GM19467 (cell line): Measurements from ENCODE around the gene MAP1LC3B.
"Not testable (repeated sequence)": the region's sequence is repeated elsewhere in the genome, so short reads cannot be mapped to it uniquely, and the experiment has no call there.

Experiments
- ATAC-seq: cut with Tn5 transposase; IDR thresholded peaks from one replicate; pipeline ENCODE4 v1.9.1; 2021; ENCODE audit warnings: mild to moderate bottlenecking, moderate library complexity; ENCODE audit not compliant: unreplicated experiment

MAP1LC3B gene

DNA sequence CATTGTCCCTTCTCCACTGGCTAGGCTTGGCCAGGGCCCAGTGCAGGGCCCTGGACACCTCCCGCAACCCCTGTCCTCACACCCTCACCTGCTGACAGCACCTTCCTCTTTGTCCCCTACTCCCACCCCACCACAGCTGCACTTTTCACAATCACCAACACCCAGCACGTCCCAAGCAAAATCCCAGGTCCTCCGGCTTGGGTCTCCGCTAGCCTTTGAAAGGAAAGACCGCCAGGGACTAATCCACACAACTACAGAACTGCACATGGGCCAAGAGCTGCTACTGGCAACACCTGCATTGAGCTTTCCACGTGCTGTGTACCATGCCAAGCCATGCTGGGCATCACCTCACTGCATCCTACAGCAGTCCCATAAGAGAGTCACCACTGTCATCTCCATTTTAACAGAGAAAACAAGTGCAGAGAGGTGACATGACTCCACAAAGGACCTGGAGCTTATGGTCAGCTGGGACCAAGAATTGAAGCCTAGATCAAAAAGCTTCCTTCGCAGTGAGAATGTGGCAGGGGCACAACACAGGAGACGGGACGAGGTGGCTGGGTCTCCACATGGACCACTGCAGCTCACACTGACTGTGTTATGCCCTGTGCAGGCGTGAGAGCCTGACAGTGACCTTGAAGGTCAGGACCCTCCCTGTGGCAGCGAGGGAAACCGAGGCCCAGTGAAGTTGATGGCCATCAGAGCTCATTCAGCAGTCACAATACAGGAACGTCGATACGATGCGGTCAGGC lies 31.1 kb upstream of the MAP1LC3B start:
- no peak for ATAC-seq

DNA sequence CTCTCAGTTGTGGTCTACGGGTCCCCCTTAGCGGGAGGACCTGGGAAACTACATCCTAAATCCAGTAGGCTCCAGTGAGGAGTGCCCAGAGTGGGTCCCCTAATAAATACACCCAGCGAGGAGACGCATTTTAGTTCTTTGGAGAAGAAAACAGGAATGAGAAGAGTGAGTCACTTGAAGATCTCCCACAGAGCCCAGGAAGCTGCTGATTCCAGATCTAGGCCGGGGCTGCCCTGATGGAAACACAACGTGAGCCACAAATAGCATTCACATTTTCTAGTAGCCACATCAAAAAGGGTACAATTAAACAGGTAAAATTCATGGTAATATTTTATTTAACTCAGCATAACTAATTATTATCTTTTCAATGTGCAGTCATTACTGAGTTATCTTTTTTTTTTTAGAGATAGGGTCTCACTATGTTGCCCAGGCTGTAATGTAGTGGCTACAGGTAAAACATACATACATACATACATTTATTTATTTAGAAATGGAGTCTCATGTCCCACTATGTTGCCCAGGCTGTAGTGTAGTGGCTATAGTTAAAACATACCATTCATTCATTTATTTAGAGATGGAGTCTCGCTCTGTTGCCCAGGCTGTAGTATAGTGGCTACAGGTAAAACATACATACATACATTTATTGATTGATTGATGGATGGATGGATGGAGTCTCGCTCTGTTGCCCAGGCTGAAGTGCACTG lies 30.1 kb upstream of the MAP1LC3B start:
- ATAC-seq, result no peak

DNA sequence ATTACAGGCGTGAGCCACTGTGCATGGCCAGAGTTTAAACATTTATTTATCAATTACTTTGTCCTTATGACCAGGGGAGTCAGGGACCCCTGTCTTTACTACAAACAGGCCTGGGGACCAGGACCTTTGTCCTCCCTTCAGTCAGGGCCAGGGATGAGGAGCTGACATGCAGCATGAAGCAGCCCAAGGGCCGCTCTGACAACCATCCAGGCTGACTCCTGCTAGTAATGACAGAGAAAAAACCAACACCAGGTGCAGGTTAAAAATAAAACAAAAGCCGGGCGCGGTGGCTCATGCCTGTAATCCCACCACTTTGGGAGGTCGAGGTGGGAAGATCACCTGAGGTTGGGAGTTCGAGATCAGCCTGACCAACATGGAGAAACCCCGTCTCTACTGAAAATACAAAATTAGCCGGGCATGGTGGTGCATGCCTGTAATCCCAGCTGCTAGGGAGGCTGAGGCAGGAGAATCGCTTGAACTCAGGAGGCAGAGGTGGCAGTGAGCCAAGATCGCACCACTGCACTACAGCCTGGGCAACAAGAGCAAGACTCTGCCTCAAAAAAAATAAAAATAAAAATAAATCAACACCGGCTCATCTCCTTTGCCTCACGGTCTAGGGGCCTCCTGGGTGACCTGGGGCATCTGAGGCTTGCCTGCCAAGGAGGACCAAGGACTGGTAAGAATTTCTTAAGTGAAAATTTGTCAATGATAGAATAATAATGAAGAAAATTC lies 29.1 kb upstream of the MAP1LC3B start:
- ATAC-seq, result not testable (repeated sequence)

GRCh38 chr16:87363771-87364455 lies 28.2 kb upstream of the MAP1LC3B start:
- ATAC-seq, result no peak

DNA sequence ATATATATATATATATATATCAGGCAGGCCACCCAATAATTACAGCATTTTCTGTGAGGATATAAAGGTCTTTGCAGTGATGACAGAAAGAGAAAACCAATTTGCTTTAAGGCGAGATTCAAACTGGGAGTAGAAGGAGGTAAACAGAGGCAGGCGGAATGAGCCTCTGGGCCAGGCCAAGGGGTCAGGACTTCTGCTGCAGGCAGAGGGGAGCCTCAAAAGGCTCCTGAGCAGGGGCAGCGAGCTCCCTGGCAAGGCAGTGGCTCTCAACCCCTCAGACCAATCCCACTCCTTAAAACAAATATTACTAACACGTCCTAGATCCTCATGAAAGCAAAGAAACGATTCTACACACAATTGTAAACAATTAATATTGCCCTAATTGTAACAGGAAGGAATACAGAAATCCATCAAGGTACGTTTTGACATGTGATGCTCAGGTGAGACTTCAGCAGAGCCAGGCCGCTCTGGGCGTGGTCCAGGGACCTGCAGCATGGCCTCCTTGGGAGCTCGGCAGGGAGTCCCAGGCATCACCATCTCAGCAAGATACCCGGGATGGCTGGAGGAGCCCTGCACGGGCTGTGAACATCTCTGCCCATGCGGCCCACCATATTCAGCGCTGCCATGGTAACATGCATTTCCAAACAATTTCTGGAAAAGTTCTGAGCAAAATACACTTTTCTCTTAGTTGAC lies 27.0 kb upstream of the MAP1LC3B start:
- ATAC-seq, result no peak

DNA sequence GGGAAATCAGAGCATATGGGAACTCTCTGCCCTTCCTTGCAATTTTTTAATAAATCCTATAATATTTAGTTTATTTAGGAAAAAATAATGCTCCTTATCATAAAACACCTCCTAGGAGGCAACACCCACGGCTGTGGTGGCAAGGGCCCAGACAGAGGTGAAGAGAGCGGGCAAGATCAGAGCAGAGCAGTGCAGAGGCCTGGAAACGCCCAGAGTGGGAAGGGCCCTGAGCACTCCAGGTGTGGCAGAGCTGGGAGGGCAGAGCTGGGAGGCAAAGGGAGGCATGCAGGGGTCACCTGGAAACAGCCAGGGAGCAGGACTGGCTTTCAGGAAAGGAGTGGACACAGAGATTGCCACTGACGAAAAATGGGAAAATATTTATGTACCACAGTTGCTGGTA lies 25.8 kb upstream of the MAP1LC3B start:
- no peak for ATAC-seq

DNA sequence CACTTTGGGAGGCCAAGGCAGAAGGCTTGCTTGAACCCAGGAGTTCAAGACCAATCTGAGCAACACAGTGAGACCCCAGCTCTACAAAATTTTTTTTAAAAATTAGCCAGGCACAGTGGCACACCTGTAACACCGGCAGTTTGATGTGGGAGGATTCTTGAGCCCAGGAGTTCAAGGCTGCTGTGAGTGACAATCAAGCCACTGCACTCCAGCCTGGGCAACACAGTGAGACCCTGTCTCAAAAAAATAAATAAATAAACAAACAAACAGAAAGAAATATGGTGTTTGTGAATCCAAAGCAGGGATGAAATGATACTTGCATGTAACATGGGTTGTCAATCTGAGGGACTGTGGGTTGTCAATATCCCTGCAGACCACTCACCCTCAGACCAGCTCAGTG lies 25.2 kb upstream of the MAP1LC3B start:
- ATAC-seq, result no peak

DNA sequence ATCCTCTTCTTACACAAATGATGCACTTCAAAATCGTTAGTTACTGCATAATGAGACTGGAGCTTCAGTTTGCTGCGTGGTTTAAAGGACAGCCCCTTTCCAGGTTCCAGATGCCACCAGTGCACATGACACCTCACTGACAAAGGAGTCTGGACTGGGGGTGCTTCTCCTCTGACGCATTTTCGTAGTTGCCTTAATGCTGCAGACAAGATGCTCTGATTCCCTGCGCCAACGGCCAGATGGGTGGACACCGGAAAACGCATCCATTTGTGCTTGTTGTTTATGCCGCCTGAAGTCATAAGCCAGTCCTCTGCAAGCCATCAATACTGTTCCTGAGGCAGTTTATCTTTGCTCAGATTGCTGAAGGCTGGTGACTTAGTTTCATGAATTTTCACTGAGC lies 24.6 kb upstream of the MAP1LC3B start:
- no peak for ATAC-seq

GRCh38 chr16:87368029-87368770 lies 23.9 kb upstream of the MAP1LC3B start:
- ATAC-seq, result no peak

DNA sequence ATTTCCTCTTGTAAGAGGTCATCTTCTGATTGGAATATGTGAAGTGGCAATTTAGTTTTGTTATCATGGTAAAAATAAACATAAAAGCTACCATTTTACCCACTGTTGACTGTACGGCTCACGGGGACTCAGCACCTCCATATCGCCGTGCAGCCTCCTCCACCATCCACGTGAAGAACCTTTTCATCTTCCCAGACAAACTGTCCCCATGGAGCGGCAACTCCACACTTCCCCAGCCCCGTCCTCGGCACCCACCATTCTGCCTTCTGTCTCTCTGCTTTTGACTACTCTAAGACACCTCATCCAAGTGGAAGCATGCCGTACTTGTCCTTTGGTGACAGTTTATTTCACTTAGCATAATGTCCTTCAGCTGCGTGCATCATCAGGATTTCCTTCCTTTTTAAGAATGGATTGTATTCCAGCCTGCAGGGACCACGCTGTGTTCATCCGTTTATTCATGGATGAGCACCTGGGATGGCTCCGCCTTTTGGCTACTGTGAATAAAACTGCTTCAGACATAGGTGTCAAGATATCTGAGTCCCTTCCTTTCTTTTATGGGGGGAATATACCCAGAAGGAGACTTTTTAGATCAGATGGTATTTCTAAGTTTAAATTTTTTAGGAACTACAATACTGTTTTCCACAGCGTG lies 22.9 kb upstream of the MAP1LC3B start:
- ATAC-seq, result no peak

DNA sequence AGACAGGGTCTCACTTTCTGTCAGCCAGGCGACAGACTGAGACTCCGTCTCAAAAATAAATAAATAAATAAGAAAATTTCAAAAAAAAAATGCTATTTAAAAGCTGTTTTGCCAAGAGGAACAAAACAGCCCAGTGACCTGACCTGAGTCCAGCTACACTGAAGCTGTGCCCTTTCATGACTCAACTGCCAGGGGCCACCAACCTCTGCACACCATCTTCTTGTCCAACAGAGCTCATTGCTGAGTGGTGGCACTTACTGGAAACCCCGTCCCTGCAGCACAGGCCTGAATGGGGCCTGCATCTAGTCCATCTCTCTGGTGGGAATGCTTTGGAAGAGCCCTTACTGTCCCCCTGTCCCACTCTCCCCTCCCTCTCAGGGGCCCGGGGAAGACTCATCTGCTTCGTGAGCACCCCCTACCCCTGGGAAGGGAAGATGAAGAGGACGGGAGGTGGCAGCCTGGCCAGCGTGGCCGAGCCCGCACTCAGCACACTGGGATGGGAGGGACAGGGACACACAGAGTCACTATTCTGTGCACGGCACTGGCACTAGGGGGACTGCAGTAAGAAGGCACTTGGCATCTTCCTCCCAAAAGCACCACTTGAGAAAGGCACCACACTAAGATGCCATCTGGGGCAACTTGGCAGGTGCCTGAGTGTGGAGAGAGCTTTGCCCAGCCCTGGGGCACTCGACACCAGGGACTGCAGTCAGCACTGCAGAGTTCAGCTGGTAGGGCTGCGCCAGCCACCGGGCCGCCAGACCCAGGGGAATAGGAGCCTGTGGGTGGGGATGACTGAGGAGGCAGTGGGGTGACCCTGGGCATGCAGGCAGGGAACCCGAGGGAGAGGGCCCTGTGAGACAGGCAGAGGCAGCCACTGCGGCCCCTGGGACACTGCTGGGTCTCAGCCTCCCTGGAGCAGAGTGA lies 22.1 kb upstream of the MAP1LC3B start:
- ATAC-seq, result no peak

DNA sequence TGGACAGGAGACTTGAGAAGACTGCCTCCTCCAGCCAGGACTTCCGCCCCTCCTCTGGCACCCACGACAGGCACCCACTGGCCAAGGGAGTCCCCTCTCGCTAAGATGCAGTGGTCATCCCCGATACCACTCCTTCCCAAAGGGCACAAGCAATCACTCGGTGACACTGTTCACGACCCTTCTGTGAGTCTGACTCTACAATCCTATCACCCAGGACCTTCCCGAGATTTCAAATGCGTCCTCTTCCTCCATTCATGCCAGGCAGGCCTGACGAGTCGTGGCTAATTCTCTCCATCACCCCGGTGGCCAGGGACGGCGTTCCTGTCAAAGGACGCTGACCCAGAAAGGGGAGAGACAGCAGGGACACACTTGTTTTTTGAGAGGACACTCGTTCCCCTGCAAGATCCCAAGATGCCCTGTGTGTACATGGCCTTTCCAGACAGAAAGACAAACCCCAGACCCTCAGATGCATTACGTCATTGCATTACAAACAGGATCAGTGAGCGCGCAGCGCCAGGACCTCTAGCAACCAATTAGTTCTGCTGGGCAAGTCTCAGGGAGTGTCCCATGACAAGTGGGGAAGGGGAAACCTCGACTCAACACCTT lies 20.8 kb upstream of the MAP1LC3B start:
- ATAC-seq, result no peak

DNA sequence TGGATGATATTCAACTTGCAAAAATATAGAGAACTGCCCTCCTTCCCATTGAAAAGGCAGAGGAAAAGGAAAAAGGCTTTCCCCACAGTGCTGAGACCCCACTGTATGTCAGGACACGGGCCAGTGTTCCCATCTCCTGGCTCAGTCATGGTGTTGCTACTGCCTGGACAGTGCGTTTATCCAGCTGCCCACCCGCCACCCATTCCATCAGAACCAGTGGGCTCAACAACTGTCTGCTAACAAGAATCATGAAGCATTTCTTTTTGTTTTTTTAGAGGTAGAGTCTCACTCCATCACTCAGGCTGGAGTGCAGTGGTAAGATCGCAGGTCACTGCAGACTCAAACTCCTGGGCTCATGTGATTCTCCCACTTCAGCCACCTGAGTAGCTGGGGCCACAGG lies 19.8 kb upstream of the MAP1LC3B start:
- no peak for ATAC-seq

GRCh38 chr16:87374313-87374712 lies 17.8 kb upstream of the MAP1LC3B start:
- ATAC-seq, result no peak

- ATAC-seq, result no peak
These were observed 16.6 kb upstream of the MAP1LC3B start for GRCh38 chr16:87375426-87376135.

- ATAC-seq, result no peak
These were observed 15.5 kb upstream of the MAP1LC3B start for GRCh38 chr16:87376660-87377059.

DNA sequence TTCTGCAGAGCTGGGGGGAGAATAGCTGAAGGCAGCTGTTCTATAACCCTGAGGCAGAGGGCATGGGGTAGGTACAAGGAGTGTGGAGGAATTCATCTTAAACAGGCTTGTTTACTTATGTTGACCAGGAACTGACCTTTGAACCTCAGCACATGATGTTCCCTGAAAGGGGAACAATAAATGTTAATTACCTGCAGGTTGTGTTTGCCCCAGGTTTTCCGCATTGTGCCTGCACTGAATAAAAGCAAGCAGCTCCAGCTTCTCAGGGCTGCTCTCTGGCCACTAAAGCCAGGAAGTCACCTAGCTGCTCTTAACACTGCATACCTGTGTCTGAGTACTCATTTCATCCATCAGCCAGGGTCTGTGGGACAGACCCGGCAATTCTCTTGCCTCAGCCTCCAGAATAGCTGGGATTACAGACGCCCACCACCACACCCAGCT lies 12.8 kb upstream of the MAP1LC3B start:
- not testable (repeated sequence) for ATAC-seq
